ENCODE data around the gene PARVG.

DNA sequence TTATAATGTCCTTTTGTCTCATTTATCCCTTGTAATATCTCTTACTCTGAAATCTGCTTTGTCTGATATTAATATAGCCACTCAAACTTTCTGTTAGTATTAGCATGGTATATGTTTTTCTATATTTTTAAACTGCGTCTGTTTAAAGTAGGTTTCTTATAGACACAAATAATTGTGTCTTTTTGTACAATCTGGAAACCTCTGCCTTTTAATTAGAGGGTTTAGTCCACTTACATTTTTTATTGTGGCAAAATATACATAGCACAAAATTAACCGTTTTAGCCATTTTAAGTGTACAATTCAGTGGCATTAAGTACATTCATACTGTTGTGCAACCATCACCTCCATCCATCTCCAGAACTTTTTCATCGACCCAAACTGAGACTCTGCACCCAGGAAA, 28.6 kb downstream of the PARVG start:
- TF ChIP-seq GABPA (IDR thresholded peaks at IDR 0.05; ENCODE audit: low read depth), result no peak
- TF ChIP-seq EGR1 (IDR thresholded peaks at IDR 0.05; ENCODE audit: borderline replicate concordance in 1 of 2, low read depth in 2 of 2, low read length in 2 of 2), result no peak
- no peak for TF ChIP-seq ATF2 (IDR thresholded peaks at IDR 0.05; ENCODE audit: low read length)
- TF ChIP-seq ESRRA (IDR thresholded peaks at IDR 0.05; ENCODE audit: low read length), result no peak
- no peak for TF ChIP-seq JUND (IDR thresholded peaks at IDR 0.05; ENCODE audit: low read depth, low read length)
- TF ChIP-seq SMAD1 (IDR thresholded peaks at IDR 0.05; ENCODE audit: low read depth, partially characterized antibody), result no peak
- TF ChIP-seq LARP7 (IDR thresholded peaks at IDR 0.05), result no peak
- TF ChIP-seq CTCF (IDR thresholded peaks at IDR 0.05 in 2 of 3, conservative IDR thresholded peaks at IDR 0.05 in 1 of 3; ENCODE audit: control insufficient read depth in 2 of 3, extremely low read depth in 1 of 3, insufficient read depth in 1 of 3, low read depth in 3 of 3, low read length in 3 of 3), result no peak
- no peak for TF ChIP-seq EZH2 (IDR thresholded peaks at IDR 0.05; ENCODE audit: borderline replicate concordance, control insufficient read depth, low read depth, low read length)

All from GM12878 (cell line).